GM06990 (cell line): ENCODE measurements around the gene CHD2.

Source experiments
- DNase-seq: peaks from one replicate; pipeline ENCODE4 v3.0.0-alpha.2; 2011; ENCODE audit not compliant: insufficient read length; ENCODE audit errors: extremely low read depth
- H3K27me3 ChIP-seq: replicated peaks from 2 replicates; pipeline ENCODE4 v1.6.0; 2011; ENCODE audit warnings: low read length; ENCODE audit not compliant: control insufficient read depth, insufficient read depth
- H3K36me3 ChIP-seq: 2 replicates; pipeline ENCODE4 v1.5.1; 2011; ENCODE audit warnings: low read length; ENCODE audit not compliant: control insufficient read depth, insufficient read depth
- H3K4me3 ChIP-seq: replicated peaks from 2 replicates; pipeline ENCODE4 v1.5.1; 2011; ENCODE audit warnings: low read depth, mild to moderate bottlenecking, control low read depth, low read length
- CTCF ChIP-seq: IDR thresholded peaks from 2 replicates; pipeline ENCODE4 v1.5.1; 2011; ENCODE audit warnings: low read length, control low read depth, mild to moderate bottlenecking, inconsistent platforms; ENCODE audit not compliant: insufficient read depth, poor library complexity, severe bottlenecking

CHD2 gene

GRCh38 chr15:92908713-92909057 is 8.6 kb downstream of the CHD2 start:
- DNase-seq, result no peak
- Histone ChIP-seq H3K36me3 (peaks cover 8% of the 10 kb centered on the region), H3K27me3 (no peaks in the 10 kb centered on the region), H3K4me3 (no peak overlapping the region)
- TF ChIP-seq CTCF, result no peak

- no peaks in the 10 kb centered on the region for H3K27me3 ChIP-seq
- no peak for TF ChIP-seq CTCF
- H3K36me3 ChIP-seq, result peaks cover 8% of the 10 kb centered on the region
- H3K4me3 ChIP-seq, result no peak overlapping the region
- no peak for DNase-seq
These were observed 9.1 kb downstream of the CHD2 start for GRCh38 chr15:92909136-92909781.

GRCh38 chr15:92910451-92910850 is 10.3 kb downstream of the CHD2 start:
- H3K4me3 ChIP-seq, result no peak overlapping the region
- H3K36me3 ChIP-seq, result peaks cover 8% of the 10 kb centered on the region
- no peak for TF ChIP-seq CTCF
- H3K27me3 ChIP-seq, result no peaks in the 10 kb centered on the region
- no peak for DNase-seq

- peaks cover 7% of the 10 kb centered on the region for H3K36me3 ChIP-seq
- no peak for DNase-seq
- TF ChIP-seq CTCF, result no peak
- no peaks in the 10 kb centered on the region for H3K27me3 ChIP-seq
- H3K4me3 ChIP-seq, result no peak overlapping the region
These were observed 14.0 kb downstream of the CHD2 start for GRCh38 chr15:92914103-92914499.

- no peak for DNase-seq
- no peak for TF ChIP-seq CTCF
- H3K4me3 ChIP-seq, result no peak overlapping the region
- no peaks in the 10 kb centered on the region for H3K27me3 ChIP-seq
- peaks cover 4% of the 10 kb centered on the region for H3K36me3 ChIP-seq
These were observed 14.7 kb downstream of the CHD2 start for GRCh38 chr15:92914768-92915221.
